LHCN-M2 (cell line): Measurements from ENCODE around the gene SIK2. TPM values are rescaled to one million over a fixed set of nuclear protein-coding genes. Genes with fewer than 3 reads are reported as not detected.
A peak's percentile ranks its signal among the peaks of the same experiment; 100 is the strongest.

Experiments used
- DNase-seq: peaks from one replicate; pipeline ENCODE4 v3.0.0-alpha.2; 2012; ENCODE audit warnings: low read depth
- total RNA-seq: library from RNA; depleted of rRNA; stranded (reverse); fragments of >200 nt; gene quantifications from 2 replicates; pipeline ENCODE4 v1.2.3, GENCODE V29; 2014

Gene SIK2
- total RNA-seq, 1 experiment from 2014 or later: 12.2 TPM

GRCh38 chr11:111729831-111730311 is 127.6 kb downstream of the SIK2 start:
- no peak for DNase-seq

GRCh38 chr11:111730871-111731591 is 128.8 kb downstream of the SIK2 start:
- DNase-seq: peak; percentile 45

DNA sequence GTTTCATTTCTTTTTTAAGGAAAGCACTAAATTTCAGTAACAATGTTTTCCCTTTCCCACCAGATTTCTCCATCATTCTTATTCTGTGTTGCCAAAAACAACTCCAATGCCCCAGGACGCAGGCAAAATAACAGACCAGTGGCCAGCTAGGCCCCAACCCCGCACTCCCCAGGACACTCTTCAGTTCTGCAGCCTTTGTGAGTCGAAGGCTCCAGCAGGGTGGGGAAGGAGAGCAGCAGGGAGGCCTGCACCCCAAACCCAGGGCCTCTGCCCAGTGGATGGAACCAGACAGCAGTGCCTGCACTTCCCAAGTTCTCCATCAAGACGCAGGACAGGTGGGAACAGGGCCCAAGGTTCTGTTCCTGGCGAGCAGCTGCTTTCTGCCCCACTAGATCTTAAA is 129.6 kb downstream of the SIK2 start:
- DNase-seq: no peak

GRCh38 chr11:111733016-111733415 is 130.8 kb downstream of the SIK2 start:
- DNase-seq: peak; percentile 47

DNA sequence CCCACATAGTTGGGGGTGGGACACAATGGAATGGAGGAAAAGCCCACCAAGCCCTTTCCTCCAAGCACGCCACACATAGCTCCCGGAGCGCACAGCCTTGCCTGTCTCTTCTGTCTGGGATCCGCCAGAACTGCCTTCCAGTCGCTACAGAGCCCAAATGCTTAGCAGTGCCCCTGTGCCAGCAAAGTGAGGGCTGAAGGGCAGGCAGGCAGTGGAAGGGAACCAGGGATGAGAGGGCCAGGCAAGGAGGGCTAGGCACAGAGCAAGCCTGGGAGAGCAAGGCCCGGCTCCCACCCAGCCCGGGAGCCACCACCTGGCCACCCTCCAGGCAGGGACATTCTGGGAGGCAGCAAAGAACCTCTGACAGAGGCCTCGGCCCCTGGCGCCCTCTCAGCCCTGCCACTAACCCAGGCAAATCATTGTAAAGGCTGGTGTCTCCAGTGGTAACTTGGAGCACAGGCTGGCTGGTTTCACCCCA is 131.4 kb downstream of the SIK2 start:
- no peak for DNase-seq

GRCh38 chr11:111734101-111734953 is 132.1 kb downstream of the SIK2 start:
- peak; percentile 32 for DNase-seq

DNA sequence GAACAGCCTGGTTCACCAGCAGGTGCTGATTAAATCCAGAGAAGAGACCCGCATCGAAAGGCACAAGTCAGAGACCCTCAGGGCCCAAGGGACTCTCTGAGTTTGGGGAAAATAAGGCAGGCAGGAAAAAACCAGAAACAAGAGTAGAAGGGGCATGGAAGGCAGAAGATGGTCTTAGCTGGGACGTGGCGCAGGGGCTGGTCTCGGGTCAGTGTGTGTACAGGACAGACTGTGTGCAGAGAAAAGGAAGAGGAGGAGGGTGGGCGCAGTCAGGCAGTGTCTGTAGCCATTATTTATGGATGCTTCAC is 132.7 kb downstream of the SIK2 start:
- no peak for DNase-seq

- DNase-seq: peak; percentile 98
These were observed 133.2 kb downstream of the SIK2 start for GRCh38 chr11:111735262-111736116.

DNA sequence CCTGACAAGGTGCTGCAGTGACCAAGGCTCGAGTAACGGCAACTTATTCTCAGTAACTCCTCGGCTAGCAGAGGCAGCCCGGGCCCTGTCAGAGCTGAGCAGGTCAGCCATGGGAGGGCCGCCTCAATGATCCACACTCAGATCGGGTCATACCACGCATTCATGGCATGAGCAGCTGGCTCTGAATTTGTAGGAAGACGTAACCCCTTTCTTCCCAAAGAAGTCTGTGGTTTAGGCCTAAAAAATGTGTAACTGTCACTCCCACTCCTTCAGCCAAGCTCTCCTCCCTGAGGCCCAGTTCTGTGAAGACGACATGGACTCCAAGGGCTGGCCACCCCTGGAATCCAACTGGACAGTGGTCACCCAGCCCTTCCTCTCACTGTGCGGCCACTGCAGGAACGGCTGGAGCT is 133.9 kb downstream of the SIK2 start:
- peak; percentile 81 for DNase-seq

- DNase-seq: no peak
These were observed 134.6 kb downstream of the SIK2 start for GRCh38 chr11:111736621-111737443.

- no peak for DNase-seq
These were observed 135.4 kb downstream of the SIK2 start for GRCh38 chr11:111737444-111738210.

GRCh38 chr11:111739299-111739698 is 137.1 kb downstream of the SIK2 start:
- DNase-seq: no peak

- DNase-seq: no peak
These were observed 139.5 kb downstream of the SIK2 start for GRCh38 chr11:111741751-111742150.

- no peak for DNase-seq
These were observed 141.5 kb downstream of the SIK2 start for GRCh38 chr11:111743700-111744099.

- peak; percentile 42 for DNase-seq
These were observed 143.7 kb downstream of the SIK2 start for GRCh38 chr11:111745719-111746504.

DNA sequence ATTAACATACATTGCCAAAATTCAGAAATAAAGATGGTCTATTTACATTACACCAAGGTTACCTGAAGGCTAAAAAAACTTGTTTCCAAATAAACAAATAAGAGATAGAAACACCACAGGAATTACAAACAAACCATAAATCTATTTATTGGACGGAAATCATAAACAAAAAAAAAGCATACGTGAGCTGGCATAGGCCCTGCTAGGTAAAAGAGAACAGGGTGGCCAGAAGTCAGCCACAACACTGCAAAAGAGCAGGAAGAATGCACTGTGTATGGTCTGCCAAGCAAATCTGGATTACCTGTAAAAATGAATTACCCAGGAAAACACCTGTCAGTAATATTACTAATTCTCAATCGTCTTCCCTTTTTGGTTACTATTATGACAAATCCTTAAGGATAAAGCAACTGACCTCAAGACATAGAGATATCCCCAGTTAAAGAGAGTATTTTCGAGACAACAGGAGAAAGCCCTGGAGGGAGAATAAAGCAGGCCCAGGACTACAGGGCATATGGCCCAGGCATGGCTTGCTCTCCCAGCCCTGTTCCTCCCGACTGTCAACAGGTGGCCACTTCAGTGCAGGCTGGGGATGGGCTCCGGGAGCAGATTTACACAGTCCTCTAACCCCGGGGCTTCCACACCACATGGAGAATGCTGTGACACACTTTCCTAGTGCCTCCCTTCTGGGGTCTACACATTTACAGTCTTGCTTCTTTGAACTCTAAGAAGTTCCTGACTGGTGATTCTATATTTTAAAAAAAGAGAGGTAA is 146.0 kb downstream of the SIK2 start:
- no peak for DNase-seq

DNA sequence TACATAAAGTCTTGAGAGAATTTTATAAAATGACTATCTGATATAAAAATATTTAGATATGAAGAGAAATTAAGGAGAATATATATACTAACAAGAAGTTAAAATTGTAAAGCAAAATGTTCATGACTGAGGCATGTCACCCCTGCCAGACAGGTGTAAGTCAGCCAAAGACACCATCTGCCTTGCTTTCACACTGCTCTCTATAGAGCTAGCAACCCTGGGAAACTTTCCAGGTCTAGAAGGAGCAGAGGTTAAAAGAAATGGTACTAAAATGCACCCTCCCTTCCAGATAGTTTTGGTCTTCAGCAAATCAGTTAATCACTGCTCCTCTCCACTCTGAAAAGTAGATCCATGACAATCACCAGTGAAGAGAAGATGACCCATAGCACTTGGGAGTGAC is 147.4 kb downstream of the SIK2 start:
- DNase-seq: no peak

DNA sequence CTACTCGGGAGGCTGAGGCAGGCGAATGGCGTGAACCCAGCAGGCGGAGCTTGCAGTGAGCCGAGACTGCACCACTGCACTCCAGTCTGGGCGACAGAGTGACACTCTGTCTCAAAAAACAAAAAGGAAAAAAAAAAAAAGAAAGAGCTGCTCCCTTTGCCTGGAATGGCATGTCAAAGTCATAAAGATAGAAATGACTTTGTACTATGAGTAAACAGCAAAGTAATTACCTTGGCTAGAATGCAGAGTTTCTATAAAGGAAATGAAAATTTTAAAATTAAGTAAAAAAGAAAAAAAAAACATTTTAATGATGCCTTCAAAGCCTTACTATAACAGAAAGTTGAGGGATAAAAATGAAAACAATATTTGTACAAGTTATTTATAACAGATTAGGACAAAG is 153.8 kb downstream of the SIK2 start:
- DNase-seq: no peak

GRCh38 chr11:111759376-111759775 is 157.1 kb downstream of the SIK2 start:
- peak; percentile 49 for DNase-seq
